ENCODE measurements around the gene NME7.
"Not testable (repeated sequence)": the region's sequence is repeated elsewhere in the genome, so short reads cannot be mapped to it uniquely, and the experiment has no call there.

Gene NME7

DNA sequence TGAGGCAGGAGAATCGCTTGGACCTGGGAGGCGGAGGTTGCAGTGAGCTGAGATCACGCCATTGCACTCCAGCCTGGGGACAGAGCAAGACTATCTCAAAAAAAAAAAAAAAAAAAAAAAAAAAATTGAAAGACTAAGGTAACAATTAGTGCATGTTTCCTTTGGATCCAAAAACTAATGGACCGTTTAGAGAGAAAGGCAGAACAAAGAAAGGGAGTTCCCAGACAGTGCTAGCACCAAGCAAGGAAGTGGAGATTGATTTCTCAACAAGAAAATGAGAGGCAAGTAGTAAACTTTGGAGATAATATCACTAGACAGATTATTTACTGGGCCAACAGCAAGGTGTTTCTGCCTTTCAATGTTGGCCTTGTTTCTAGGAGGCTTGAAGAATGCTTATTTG lies 236.9 kb downstream of the NME7 start:
- H3K4me3 ChIP-seq (ENCODE audit: low read depth, low read length): no peak overlapping the region

DNA sequence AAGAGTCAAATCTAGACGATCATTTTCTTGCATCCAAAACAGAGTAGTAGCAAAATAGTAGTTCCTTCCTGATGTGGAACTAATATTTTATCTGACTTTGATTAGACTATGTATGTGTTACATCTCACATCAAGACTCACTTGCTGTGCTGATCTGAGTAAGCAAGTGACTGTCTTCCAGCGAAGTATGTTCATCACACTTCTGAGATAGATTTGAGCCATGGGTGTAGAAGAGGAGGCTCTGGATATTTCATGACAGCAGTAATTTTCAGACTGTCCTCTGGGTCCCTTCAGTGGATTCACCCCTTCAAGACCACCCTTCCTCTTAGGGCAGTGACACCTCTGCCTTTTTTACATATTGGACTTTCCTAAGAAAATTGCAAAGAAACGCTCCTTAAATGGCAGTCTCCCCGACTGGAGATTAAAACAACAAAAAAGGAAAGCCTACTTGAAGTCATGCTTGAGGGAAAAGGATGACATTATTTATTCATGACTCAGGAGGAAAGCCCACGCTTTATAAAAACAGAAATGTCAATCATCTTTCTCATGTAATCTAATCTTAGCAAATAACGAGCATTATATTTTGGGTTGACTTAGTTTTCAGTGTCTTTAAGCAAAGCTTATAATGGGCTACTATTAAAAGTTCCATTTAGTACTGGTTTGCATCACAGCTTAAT lies 238.3 kb downstream of the NME7 start:
- no peak overlapping the region for H3K4me3 ChIP-seq (ENCODE audit: low read depth, low read length)

DNA sequence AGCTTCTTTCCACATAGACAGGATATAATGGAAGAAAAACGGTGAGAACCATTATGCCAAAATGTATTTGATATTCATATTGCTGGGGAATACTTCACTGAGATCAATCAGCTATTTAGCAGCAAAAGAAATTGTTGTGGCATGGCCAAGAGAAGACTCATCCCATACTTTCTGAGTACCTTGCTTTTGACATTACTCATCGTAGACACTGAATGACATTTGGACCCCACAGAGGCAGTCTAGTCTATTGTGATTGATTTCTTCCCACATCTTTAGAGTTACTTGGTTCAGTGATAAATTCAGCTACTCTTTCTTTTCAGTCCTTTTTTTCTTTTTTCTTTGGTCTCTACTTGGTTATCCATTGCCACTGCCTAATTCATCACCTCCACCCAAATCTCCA lies 239.0 kb downstream of the NME7 start:
- H3K4me3 ChIP-seq (ENCODE audit: low read depth, low read length): no peak overlapping the region

GRCh38 chr1:169127305-169127704 lies 240.3 kb downstream of the NME7 start:
- H3K4me3 ChIP-seq (ENCODE audit: low read depth, low read length): no peak overlapping the region

DNA sequence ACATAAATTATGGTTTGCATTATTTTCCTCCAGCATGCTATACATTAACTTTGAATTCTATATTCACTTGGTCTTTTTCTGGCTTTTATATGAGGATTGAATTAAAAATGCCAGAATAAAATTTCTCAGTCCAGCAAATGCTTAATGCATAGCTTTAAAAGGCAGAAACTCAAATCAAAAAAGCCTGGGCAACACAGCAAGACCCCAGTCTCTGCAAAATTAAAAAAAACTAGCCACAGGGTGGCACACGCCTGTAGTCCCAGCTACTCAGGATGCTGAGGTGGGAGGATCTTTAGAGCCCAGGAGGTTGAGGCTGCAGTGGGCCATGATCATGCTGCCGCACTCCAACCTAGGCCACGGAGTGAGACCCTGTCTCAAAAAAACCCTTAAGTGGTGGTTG lies 241.3 kb downstream of the NME7 start:
- no peak overlapping the region for H3K4me3 ChIP-seq (ENCODE audit: low read depth, low read length)

DNA sequence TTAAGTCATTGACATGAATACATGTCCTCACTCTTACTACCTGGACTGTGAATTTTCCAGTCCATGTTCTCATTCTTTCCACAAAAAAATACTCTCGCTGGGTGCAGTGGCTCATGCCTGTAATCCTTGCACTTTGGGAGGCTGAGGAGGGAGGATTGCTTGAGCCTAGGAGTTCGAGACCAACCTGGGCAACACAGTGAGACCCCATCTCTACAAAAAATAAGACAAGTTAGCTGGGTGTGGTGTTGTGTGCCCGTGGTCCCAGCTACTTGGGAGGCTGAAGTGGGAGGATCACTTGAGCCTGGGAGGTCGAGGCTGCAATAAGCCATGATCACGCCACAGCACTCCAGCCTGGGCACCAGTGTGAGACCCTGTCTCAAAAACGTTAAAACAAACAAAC lies 242.0 kb downstream of the NME7 start:
- not testable (repeated sequence) for H3K4me3 ChIP-seq (ENCODE audit: low read depth, low read length)

DNA sequence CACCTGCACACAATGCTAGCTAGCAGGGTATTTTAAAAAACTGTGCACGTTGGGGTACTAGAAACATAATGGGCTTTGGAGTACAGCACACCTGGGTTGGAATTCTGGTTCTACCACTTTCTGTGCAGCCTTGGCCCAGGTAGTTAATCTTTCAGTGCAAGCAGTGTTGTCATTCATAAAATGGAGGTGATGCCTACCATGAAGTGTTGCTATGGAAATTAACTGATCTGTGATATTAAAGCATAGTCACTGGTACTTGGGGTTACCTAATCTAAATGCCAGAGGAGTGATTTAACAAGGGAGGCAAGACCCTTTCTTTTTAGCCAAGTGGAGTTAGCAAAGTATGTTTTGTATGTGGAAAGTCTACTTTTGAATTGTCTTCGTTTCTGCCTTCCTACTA lies 243.1 kb downstream of the NME7 start:
- no peak overlapping the region for H3K4me3 ChIP-seq (ENCODE audit: low read depth, low read length)

DNA sequence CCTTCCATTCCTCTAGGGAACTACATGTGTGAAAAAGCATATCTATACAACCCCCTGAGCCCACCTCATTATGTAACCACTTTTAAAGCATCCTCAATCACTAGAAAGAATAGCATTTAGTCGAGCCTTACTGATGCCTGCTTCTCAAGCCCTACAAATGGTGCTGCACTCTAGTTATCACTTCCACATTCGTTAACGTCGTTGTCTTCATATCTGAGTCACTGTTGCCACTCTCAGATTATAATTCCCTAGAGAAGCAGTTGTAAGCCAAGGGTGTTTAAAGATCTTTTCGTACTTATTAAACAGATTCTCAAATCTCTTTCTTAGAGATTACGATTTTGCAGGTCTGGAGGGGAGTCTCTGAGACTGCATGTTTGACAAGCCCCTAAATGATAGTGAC lies 244.6 kb downstream of the NME7 start:
- H3K4me3 ChIP-seq (ENCODE audit: low read depth, low read length): no peak overlapping the region

- no peak overlapping the region for H3K4me3 ChIP-seq (ENCODE audit: low read depth, low read length)
These were observed 246.3 kb downstream of the NME7 start for GRCh38 chr1:169121146-169121923.

DNA sequence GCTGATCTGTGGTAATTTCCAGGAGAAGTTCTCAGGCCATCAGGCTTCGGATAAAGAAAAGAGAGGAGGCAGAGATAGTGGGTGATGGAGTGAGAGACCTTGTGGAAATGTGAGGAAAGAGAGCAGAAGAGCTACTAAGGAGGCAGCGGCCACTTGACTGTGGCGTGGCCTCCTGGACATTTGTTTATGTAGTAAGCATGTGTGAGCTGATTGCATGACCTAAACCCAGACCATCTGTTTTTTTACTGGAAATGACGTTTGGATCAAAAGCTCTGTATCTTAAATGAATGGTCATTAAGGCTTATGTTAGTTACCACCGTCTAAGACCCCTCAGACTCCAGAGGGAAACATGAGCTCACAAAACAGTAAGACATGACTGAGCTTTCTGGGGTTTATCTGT lies 247.5 kb downstream of the NME7 start:
- H3K4me3 ChIP-seq (ENCODE audit: low read depth, low read length): no peak overlapping the region

DNA sequence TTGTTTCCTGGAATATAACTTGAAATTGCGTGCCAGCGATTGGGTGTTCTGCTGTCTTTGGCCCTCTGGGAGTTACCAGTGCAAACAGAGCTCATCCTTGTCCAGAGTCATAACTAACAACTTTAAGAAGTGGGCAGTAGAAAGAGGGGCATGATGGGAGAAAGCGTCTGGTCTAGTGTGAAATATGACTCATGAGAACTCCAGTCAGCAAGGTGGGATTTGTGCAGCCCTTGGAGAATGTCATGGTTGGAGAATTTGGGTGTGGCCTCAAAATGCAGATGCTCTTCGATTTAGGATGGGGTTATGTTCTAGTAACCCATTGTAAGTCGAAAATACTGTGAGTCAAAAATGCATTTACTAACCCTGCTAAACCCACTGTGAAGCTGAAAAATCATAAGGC lies 248.2 kb downstream of the NME7 start:
- H3K4me3 ChIP-seq (ENCODE audit: low read depth, low read length): no peak overlapping the region

DNA sequence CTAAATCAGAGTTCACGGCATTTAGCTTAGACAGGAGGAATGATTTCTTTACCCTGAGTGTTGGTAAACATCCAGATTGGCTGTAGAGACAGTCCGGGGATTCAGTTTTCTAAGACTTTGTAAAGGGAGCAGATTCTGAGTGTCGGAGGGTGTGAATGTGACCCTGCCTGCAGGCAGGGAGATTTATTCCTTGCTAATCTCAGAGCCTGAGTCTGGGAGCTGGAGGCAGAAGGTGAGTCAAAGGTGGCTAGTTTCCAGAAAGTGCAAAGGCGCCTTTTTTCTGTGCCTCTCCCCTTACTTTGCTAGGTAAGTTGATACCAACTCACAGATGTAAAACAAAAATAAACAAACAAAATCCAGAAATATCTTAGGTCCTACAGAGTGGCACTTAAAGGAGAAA lies 249.4 kb downstream of the NME7 start:
- H3K4me3 ChIP-seq (ENCODE audit: low read depth, low read length): no peak overlapping the region

GRCh38 chr1:169117599-169117998 lies 250.0 kb downstream of the NME7 start:
- no peak overlapping the region for H3K4me3 ChIP-seq (ENCODE audit: low read depth, low read length)

- H3K4me3 ChIP-seq (ENCODE audit: low read depth, low read length): no peak overlapping the region
These were observed 250.6 kb downstream of the NME7 start for GRCh38 chr1:169117014-169117413.

GRCh38 chr1:169115891-169116585 lies 251.6 kb downstream of the NME7 start:
- no peak overlapping the region for H3K4me3 ChIP-seq (ENCODE audit: low read depth, low read length)

GRCh38 chr1:169113613-169114119 lies 253.9 kb downstream of the NME7 start:
- H3K4me3 ChIP-seq (ENCODE audit: low read depth, low read length): no peak overlapping the region

GRCh38 chr1:169112241-169112640 lies 255.4 kb downstream of the NME7 start:
- H3K4me3 ChIP-seq (ENCODE audit: low read depth, low read length): no peak overlapping the region

- no peak overlapping the region for H3K4me3 ChIP-seq (ENCODE audit: low read depth, low read length)
These were observed 256.1 kb downstream of the NME7 start for GRCh38 chr1:169111472-169111871.

DNA sequence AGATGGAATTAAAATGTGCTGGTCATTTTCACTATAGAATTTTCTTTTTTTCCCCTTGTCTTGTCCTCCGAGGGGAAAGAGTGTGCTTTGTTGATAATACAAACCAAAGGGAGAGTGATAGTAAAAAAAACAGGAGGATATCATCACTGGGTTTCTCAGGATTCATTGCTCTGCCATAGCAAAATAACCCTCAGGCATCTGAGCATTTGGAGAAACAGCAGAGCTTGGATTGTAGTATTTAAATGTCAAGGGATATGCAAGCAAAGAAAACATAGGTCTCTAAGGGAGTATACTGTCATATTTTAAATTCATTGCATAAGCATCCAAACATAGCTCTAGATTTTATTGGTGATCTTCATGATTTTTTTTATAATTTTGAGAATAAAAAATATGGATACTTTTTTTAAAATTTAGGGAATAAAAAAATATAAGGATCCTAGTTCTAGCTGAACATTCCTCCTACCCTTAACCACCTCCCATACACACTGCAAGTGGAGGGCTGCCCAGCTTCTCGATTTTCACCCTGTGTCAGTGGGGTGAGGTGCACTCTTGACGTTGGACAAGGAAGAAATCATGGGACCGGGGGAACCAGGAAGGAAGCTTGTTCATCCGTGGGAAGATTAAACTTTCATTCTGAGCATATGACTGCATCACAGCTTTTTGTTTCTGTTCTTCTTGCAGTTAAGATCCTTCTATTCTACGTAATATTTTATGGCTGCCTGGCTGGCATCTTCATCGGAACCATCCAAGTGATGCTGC lies 256.7 kb downstream of the NME7 start:
- H3K4me3 ChIP-seq (ENCODE audit: low read depth, low read length): no peak overlapping the region

- no peak overlapping the region for H3K4me3 ChIP-seq (ENCODE audit: low read depth, low read length)
These were observed 257.4 kb downstream of the NME7 start for GRCh38 chr1:169110236-169110635.

DNA sequence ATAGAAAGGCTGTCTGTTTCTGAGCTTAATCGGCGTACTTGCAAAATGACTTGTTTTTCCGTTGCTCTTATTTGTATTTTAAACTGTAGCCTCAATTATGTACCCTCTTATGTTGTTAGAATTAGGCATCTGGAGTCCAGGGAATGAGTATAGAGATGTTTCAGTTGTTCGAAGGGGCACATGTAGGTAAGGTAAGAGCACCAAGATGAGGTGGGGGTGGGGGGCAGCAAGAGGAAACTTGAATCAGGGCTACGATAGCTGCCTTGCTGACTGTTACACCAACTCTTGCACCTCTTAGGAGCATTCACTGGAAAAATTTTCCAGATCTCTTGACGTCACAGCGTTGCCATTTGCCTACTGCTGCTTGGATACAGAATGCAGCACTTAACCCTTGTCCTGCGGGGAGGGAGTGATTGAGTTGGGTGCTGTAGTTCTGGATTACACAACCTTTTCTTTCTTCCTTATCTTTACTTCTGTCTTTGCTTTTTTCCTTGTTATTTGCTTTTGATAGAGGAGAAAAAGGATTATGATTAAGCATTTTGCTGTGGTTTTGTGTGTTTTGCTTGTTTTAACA lies 257.9 kb downstream of the NME7 start:
- H3K4me3 ChIP-seq (ENCODE audit: low read depth, low read length): no peak overlapping the region

Measured in iPS-11a (cell line).